OCI-LY3 (cell line): ENCODE data around the gene TYW1.
"Not testable (repeated sequence)": the region's sequence is repeated elsewhere in the genome, so short reads cannot be mapped to it uniquely, and the experiment has no call there.

Experiments
- CTCF ChIP-seq: fragments of 200-600, 300-600 bp; sonication (generic); IDR thresholded peaks from 2 replicates; pipeline ENCODE4 v1.5.1; 2014; ENCODE audit warnings: antibody characterized with exemption, low read length, low read depth
- EZH2phosphoT487 ChIP-seq: fragments of 200-600 bp; shearing (Covaris generic); IDR thresholded peaks from 2 replicates; pipeline ENCODE4 v1.6.1; 2018; ENCODE audit warnings: antibody characterized with exemption, mixed run types, low read depth

- not testable (repeated sequence) for TF ChIP-seq EZH2phosphoT487, CTCF
Measured at GRCh38 chr7:67114483-67115246, 118.0 kb downstream of the TYW1 start.
